GM19240 (cell line): ENCODE results near the gene GDPD5.
"Not testable (repeated sequence)": the region's sequence is repeated elsewhere in the genome, so short reads cannot be mapped to it uniquely, and the experiment has no call there.

Experiments used
- DNase-seq: peaks from one replicate; pipeline ENCODE4 v3.0.0; 2011; ENCODE audit warnings: low spot score; ENCODE audit not compliant: insufficient read length

The GDPD5 gene

GRCh38 chr11:75429902-75430713 is 95.6 kb downstream of the GDPD5 start:
- peak; percentile 49 for DNase-seq

- DNase-seq = no peak
Observed at GRCh38 chr11:75429641-75429901, 96.2 kb downstream of the GDPD5 start.

- no peak for DNase-seq
Observed at GRCh38 chr11:75428989-75429640, 96.6 kb downstream of the GDPD5 start.

- peak; percentile 99 for DNase-seq
Observed at GRCh38 chr11:75428281-75428724, 97.4 kb downstream of the GDPD5 start.

- DNase-seq = no peak
Observed at GRCh38 chr11:75427181-75427580, 98.6 kb downstream of the GDPD5 start.

GRCh38 chr11:75426720-75427086 is 99.0 kb downstream of the GDPD5 start:
- DNase-seq = no peak

GRCh38 chr11:75425422-75425821 is 100.3 kb downstream of the GDPD5 start:
- no peak for DNase-seq

- DNase-seq = no peak
Observed at GRCh38 chr11:75424396-75424795, 101.3 kb downstream of the GDPD5 start.

- no peak for DNase-seq
Observed at GRCh38 chr11:75423721-75424120, 102.0 kb downstream of the GDPD5 start.

- DNase-seq = no peak
Observed at GRCh38 chr11:75422248-75423231, 103.2 kb downstream of the GDPD5 start.

GRCh38 chr11:75421902-75422247 is 103.9 kb downstream of the GDPD5 start:
- no peak for DNase-seq

- DNase-seq = no peak
Observed at GRCh38 chr11:75421035-75421602, 104.6 kb downstream of the GDPD5 start.

GRCh38 chr11:75420224-75421034 is 105.3 kb downstream of the GDPD5 start:
- DNase-seq = no peak

- no peak for DNase-seq
Observed at GRCh38 chr11:75413864-75414263, 111.9 kb downstream of the GDPD5 start.

- DNase-seq = not testable (repeated sequence)
Observed at GRCh38 chr11:75413146-75413545, 112.6 kb downstream of the GDPD5 start.

- not testable (repeated sequence) for DNase-seq
Observed at GRCh38 chr11:75409971-75410370, 115.8 kb downstream of the GDPD5 start.

- DNase-seq = no peak
Observed at GRCh38 chr11:75408957-75409219, 116.9 kb downstream of the GDPD5 start.

- no peak for DNase-seq
Observed at GRCh38 chr11:75406338-75406777, 119.4 kb downstream of the GDPD5 start.

- DNase-seq = no peak
Observed at GRCh38 chr11:75403983-75404658, 121.6 kb downstream of the GDPD5 start.

- DNase-seq = no peak
Observed at GRCh38 chr11:75403037-75403436, 122.7 kb downstream of the GDPD5 start.
